ENCODE results near the gene TAB2. TPM values are rescaled to one million over a fixed set of nuclear protein-coding genes. Genes with fewer than 3 reads are reported as not detected.
"Not testable (repeated sequence)": the region's sequence is repeated elsewhere in the genome, so short reads cannot be mapped to it uniquely, and the experiment has no call there.

Gene TAB2
- total RNA-seq, 2 experiments from 2014 or later: 120 to 138 TPM

- Mint-ChIP-seq H3K4me1 (peaks cover 57% of the 10 kb centered on the region), H3K27ac (peak overlapping the region; percentile 12), H3K36me3 (peaks cover 50% of the 10 kb centered on the region), H3K9me3 (ENCODE audit: low read depth) (no peaks in the 10 kb centered on the region), H3K4me3 (no peak overlapping the region), H3K27me3 (no peaks in the 10 kb centered on the region)
- ATAC-seq: no peak
- DNase-seq: no peak
- CTCF ChIA-PET: interaction anchor here (1.1 to 2.5 kb wide), 4 partner anchors 9 to 86 kb away, joined by 3 to 8 read pairs (median 4); no protein-coding TSS in a partner anchor
Measured at GRCh38 chr6:149346078-149346477, 28.6 kb downstream of the TAB2 start.

- no peak for DNase-seq
- Mint-ChIP-seq H3K9me3 (ENCODE audit: low read depth) (no peaks in the 10 kb centered on the region), H3K4me3 (no peak overlapping the region), H3K36me3 (peaks cover 47% of the 10 kb centered on the region), H3K4me1 (peaks cover 51% of the 10 kb centered on the region), H3K27me3 (no peaks in the 10 kb centered on the region), H3K27ac (no peak overlapping the region)
- CTCF ChIA-PET: interaction anchor here (1.4 to 2.5 kb wide), 4 partner anchors 10 to 85 kb away, joined by 3 to 8 read pairs (median 4); no protein-coding TSS in a partner anchor
- no peak for ATAC-seq
Measured at GRCh38 chr6:149347067-149347466, 29.6 kb downstream of the TAB2 start.

GRCh38 chr6:149349279-149349678 is 31.8 kb downstream of the TAB2 start:
- H3K9me3 Mint-ChIP-seq (ENCODE audit: low read depth); ATAC-seq; DNase-seq; H3K27me3 Mint-ChIP-seq; H3K27ac Mint-ChIP-seq; H3K4me3 Mint-ChIP-seq: not testable (repeated sequence)
- Mint-ChIP-seq H3K36me3 (peaks cover 44% of the 10 kb centered on the region), H3K4me1 (peaks cover 46% of the 10 kb centered on the region)
- CTCF ChIA-PET: interaction anchor here (0.6 kb wide), 1 partner anchor 159 kb away, joined by 4 read pairs; no protein-coding TSS in a partner anchor

DNA sequence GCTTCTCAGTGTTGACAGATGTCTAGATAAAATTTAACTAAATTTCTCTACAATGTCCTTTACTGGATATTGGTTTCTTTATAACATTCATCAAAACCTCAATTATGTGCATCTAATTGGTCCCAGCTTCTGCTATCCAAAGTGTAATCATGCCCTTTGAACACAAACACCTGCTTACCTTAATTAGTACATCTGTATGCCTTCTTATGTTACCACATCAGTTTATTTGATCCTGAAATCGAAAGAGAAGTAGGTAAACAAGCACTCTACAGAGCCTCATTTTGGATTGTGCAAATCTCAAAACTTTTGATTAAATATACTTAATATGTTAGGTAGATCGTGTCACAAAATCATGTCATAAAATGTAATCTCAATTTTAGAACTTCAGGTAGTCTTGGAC is 36.5 kb downstream of the TAB2 start:
- no peak for ATAC-seq

GRCh38 chr6:149356081-149356750 is 38.7 kb downstream of the TAB2 start:
- Mint-ChIP-seq H3K27ac (peak overlapping the region; percentile 40), H3K9me3 (ENCODE audit: low read depth) (no peaks in the 10 kb centered on the region), H3K4me1 (peaks cover 71% of the 10 kb centered on the region), H3K4me3 (no peak overlapping the region), H3K36me3 (peaks cover 50% of the 10 kb centered on the region), H3K27me3 (no peaks in the 10 kb centered on the region)
- DNase-seq (no peak), ATAC-seq (no peak)
- CTCF ChIA-PET: interaction anchor here (0.8 kb wide), 1 partner anchor 36 kb away, joined by 3 read pairs; no protein-coding TSS in a partner anchor

More for the DNA sequence above, 36.5 kb downstream of the TAB2 start:
- Mint-ChIP-seq H3K4me3 (no peak overlapping the region), H3K27me3 (no peaks in the 10 kb centered on the region), H3K4me1 (peaks cover 62% of the 10 kb centered on the region), H3K36me3 (peaks cover 44% of the 10 kb centered on the region), H3K9me3 (ENCODE audit: low read depth) (no peaks in the 10 kb centered on the region), H3K27ac (no peak overlapping the region)
- CTCF ChIA-PET: no interaction called here
- DNase-seq: no peak

- Mint-ChIP-seq H3K27ac (no peak overlapping the region), H3K4me3 (no peak overlapping the region), H3K36me3 (peaks cover 58% of the 10 kb centered on the region), H3K27me3 (no peaks in the 10 kb centered on the region), H3K9me3 (ENCODE audit: low read depth) (no peaks in the 10 kb centered on the region), H3K4me1 (peaks cover 75% of the 10 kb centered on the region)
- ATAC-seq (no peak), DNase-seq (no peak)
- CTCF ChIA-PET: no interaction called here
Measured at GRCh38 chr6:149357726-149358538, 40.4 kb downstream of the TAB2 start.

DNA sequence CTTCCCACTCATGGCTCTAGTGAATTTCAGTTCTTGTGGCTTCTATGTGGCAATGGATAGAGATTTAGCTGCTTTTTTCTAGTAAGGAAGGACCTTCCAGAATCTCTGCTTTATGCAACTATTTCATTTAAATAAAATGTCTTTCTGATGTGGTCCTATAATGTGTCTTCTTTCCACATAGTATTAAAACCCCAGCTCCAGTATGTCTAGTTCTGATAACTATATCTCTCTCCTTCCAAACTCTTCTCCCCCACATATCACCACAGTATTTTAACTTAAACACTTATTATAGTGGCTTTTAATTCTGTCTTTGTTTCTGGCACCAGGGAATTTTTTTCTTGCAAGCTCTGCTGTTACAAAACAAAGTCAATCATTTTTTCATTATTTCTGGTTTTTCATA is 41.9 kb downstream of the TAB2 start:
- Mint-ChIP-seq H3K4me3 (no peak overlapping the region), H3K9me3 (ENCODE audit: low read depth) (no peaks in the 10 kb centered on the region), H3K4me1 (peaks cover 80% of the 10 kb centered on the region), H3K27me3 (no peaks in the 10 kb centered on the region), H3K36me3 (peaks cover 60% of the 10 kb centered on the region), H3K27ac (peak overlapping the region; percentile 48)
- ATAC-seq (no peak), DNase-seq (no peak)
- CTCF ChIA-PET: interaction anchor here (1.3 kb wide), 1 partner anchor 73 kb away, joined by 5 read pairs; no protein-coding TSS in a partner anchor

GRCh38 chr6:149360536-149360935 is 43.0 kb downstream of the TAB2 start:
- H3K27ac Mint-ChIP-seq: no peak overlapping the region
- H3K27me3 Mint-ChIP-seq: no peaks in the 10 kb centered on the region
- DNase-seq (no peak), ATAC-seq (no peak)
- H3K4me3 Mint-ChIP-seq: no peak overlapping the region
- no peaks in the 10 kb centered on the region for H3K9me3 Mint-ChIP-seq (ENCODE audit: low read depth)
- peaks cover 58% of the 10 kb centered on the region for H3K36me3 Mint-ChIP-seq
- peaks cover 84% of the 10 kb centered on the region for H3K4me1 Mint-ChIP-seq
- CTCF ChIA-PET: interaction anchor here (1.3 kb wide), 1 partner anchor 9 kb away, joined by 3 read pairs; no protein-coding TSS in a partner anchor

GRCh38 chr6:149362289-149362688 is 44.8 kb downstream of the TAB2 start:
- Mint-ChIP-seq H3K36me3 (peaks cover 56% of the 10 kb centered on the region), H3K27me3 (no peaks in the 10 kb centered on the region), H3K9me3 (ENCODE audit: low read depth) (no peaks in the 10 kb centered on the region), H3K27ac (peak overlapping the region; percentile 58), H3K4me3 (no peak overlapping the region), H3K4me1 (peaks cover 72% of the 10 kb centered on the region)
- DNase-seq: no peak
- no peak for ATAC-seq
- CTCF ChIA-PET: interaction anchor here (1.1 kb wide), 1 partner anchor 16 kb away, joined by 3 read pairs; no protein-coding TSS in a partner anchor

DNA sequence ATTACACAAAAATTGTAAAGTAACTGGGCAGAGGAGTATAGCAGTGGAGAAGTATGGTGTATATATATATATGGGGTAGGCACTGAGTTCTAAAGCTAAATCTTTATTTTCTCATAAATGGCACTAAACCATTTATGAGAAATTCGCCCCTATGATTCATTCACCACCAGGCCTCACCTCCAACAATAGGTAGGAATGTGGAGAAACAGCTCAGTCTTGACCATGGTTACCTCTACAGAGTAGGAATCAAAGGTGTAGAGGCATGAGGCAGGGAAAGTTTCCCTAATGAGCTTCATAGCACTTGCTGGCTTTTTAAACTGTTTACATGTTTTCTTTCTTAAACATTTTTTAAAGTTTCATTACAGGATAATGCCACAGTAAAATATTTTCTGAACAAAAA is 45.6 kb downstream of the TAB2 start:
- DNase-seq: no peak
- Mint-ChIP-seq H3K27me3 (no peaks in the 10 kb centered on the region), H3K27ac (peak overlapping the region; percentile 16), H3K4me3 (no peak overlapping the region), H3K4me1 (peaks cover 65% of the 10 kb centered on the region), H3K36me3 (peaks cover 50% of the 10 kb centered on the region), H3K9me3 (ENCODE audit: low read depth) (no peaks in the 10 kb centered on the region)
- ATAC-seq: no peak
- CTCF ChIA-PET: interaction anchor here (1.1 to 1.6 kb wide), 3 partner anchors 12 to 46 kb away, joined by 3 read pairs; no protein-coding TSS in a partner anchor

DNA sequence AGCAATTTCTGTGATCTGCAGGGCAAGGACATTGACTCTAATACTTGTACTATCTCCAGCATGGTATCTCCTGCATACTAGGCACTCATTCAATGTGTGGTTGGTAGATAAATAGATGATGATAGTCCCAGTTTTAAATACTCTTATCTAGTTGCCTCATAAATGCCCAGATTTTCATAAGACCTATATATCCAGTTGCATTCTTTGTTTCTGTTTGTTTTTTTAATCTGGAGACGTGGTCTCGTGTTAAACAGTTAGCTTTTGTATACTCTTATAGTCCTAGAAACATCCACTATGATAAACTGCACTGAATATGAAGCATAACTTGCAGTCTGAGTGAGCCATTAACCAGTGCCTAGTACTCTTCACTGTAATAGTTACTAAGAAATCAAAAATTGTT is 47.0 kb downstream of the TAB2 start:
- no peaks in the 10 kb centered on the region for H3K27me3 Mint-ChIP-seq
- CTCF ChIA-PET: interaction anchor here (1.6 kb wide), 1 partner anchor 48 kb away, joined by 3 read pairs; no protein-coding TSS in a partner anchor
- ATAC-seq (no peak), DNase-seq (no peak)
- peak overlapping the region; percentile 5 for H3K27ac Mint-ChIP-seq
- H3K36me3 Mint-ChIP-seq: peaks cover 38% of the 10 kb centered on the region
- no peaks in the 10 kb centered on the region for H3K9me3 Mint-ChIP-seq (ENCODE audit: low read depth)
- H3K4me1 Mint-ChIP-seq: peaks cover 54% of the 10 kb centered on the region
- no peak overlapping the region for H3K4me3 Mint-ChIP-seq

DNA sequence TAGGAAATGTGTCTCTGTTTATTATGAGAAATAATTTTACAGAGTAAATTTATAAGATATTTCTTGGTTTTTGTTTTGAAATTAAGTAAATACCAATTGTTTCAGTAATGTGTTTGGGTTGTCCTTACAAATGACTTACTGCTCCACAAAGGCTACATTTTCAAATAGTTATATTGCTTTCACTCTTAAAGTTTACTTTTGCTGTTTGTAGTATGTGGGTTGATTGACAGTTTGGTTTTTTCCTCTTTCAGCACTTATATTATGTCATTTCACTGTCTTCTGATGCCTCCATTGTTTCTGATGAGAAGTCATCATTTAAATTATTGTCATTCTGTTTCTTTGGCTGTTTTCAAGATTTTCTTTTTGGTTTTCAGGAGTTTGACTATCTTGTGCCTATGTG is 47.7 kb downstream of the TAB2 start:
- Mint-ChIP-seq H3K4me1 (peaks cover 53% of the 10 kb centered on the region), H3K9me3 (ENCODE audit: low read depth) (no peaks in the 10 kb centered on the region), H3K27ac (peak overlapping the region; percentile 73), H3K27me3 (no peaks in the 10 kb centered on the region), H3K36me3 (peaks cover 37% of the 10 kb centered on the region), H3K4me3 (no peak overlapping the region)
- DNase-seq (no peak), ATAC-seq (no peak)
- CTCF ChIA-PET: no interaction called here

DNA sequence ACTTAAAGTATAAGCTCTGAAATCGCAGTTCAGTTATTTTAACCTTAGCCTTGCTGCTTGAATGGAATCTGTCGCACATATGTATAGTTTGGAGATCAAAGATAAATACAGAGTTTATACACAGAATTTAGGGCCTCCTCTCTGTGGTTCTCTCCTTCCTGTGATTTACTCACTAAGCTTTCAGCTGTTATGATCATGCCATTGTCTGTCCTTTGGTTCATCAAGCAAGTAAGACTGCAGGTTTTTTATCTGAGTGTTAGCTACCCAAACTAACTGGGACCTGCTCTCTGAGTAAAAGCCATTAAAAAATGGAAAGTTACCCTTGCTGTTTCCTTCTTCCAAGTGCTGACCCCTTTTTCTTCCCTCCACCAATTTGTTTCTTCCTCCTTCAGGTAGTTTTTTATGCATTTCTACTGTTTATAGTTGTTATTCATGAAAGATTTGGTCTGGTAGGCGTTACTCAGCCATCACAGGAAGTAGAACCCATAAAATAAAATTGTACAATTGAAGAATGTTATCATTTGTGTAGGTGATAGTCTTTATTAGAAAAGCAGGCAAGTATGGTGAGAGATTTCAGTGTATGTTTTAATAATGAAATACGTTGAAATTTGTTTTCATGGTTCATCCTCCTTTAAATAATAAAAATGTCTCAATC is 48.9 kb downstream of the TAB2 start:
- ATAC-seq: peak; percentile 60
- CTCF ChIA-PET: no interaction called here
- H3K4me3 Mint-ChIP-seq: no peak overlapping the region
- no peaks in the 10 kb centered on the region for H3K9me3 Mint-ChIP-seq (ENCODE audit: low read depth)
- H3K36me3 Mint-ChIP-seq: peaks cover 35% of the 10 kb centered on the region
- DNase-seq: no peak
- H3K27ac Mint-ChIP-seq: no peak overlapping the region
- H3K4me1 Mint-ChIP-seq: peaks cover 52% of the 10 kb centered on the region
- H3K27me3 Mint-ChIP-seq: no peaks in the 10 kb centered on the region
